DOHH2 (cell line): ENCODE measurements around the gene RFWD3.

Experiments used
- EZH2phosphoT487 ChIP-seq: fragments of 200-600 bp; sonication (generic); IDR thresholded peaks from 2 replicates; pipeline ENCODE4 v1.6.1; 2017; ENCODE audit warnings: borderline replicate concordance, mild to moderate bottlenecking, antibody characterized with exemption, low read length, moderate library complexity, mixed read lengths
- TF ChIP-seq, protein P1 (sequence below): fragments of 200-600 bp; sonication (generic); IDR thresholded peaks from one replicate; pipeline ENCODE4 v1.5.1; 2014; ENCODE audit warnings: antibody characterized with exemption, mild to moderate bottlenecking, low read depth, low read length; ENCODE audit not compliant: poor library complexity, severe bottlenecking

DNA sequence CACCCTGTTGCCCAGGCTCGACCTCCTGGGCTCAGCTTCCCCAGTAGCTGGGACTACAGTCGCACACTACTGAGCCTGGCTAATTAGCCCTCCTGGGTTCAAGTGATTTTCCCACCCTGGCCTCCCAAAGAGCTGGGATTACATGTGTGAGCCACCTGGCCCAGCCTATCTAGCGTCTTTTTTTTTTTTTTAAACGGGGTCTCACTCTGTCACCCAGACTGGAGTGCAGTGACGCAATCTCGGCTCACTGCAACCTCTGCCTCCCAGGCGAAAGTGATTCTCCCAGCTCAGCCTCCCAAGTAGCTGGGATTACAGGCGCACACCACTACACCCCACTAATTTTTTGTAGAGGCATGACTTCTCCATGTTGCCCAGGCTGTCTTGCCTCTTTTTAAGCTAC is 93.1 kb downstream of the RFWD3 start:
- TF ChIP-seq, protein P1, sequence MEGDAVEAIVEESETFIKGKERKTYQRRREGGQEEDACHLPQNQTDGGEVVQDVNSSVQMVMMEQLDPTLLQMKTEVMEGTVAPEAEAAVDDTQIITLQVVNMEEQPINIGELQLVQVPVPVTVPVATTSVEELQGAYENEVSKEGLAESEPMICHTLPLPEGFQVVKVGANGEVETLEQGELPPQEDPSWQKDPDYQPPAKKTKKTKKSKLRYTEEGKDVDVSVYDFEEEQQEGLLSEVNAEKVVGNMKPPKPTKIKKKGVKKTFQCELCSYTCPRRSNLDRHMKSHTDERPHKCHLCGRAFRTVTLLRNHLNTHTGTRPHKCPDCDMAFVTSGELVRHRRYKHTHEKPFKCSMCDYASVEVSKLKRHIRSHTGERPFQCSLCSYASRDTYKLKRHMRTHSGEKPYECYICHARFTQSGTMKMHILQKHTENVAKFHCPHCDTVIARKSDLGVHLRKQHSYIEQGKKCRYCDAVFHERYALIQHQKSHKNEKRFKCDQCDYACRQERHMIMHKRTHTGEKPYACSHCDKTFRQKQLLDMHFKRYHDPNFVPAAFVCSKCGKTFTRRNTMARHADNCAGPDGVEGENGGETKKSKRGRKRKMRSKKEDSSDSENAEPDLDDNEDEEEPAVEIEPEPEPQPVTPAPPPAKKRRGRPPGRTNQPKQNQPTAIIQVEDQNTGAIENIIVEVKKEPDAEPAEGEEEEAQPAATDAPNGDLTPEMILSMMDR, result no peak
- TF ChIP-seq EZH2phosphoT487, result no peak
